Dedifferentiated amniotic fluid mesenchymal stem cell (primary cell): ENCODE data around the gene EMILIN1.
A peak's percentile ranks its signal among the peaks of the same experiment; 100 is the strongest.

Experiments
- DNase-seq: peaks from one replicate; pipeline ENCODE4 v3.0.0-alpha.2; 2016; ENCODE audit errors: extremely low spot score

The EMILIN1 gene

DNA sequence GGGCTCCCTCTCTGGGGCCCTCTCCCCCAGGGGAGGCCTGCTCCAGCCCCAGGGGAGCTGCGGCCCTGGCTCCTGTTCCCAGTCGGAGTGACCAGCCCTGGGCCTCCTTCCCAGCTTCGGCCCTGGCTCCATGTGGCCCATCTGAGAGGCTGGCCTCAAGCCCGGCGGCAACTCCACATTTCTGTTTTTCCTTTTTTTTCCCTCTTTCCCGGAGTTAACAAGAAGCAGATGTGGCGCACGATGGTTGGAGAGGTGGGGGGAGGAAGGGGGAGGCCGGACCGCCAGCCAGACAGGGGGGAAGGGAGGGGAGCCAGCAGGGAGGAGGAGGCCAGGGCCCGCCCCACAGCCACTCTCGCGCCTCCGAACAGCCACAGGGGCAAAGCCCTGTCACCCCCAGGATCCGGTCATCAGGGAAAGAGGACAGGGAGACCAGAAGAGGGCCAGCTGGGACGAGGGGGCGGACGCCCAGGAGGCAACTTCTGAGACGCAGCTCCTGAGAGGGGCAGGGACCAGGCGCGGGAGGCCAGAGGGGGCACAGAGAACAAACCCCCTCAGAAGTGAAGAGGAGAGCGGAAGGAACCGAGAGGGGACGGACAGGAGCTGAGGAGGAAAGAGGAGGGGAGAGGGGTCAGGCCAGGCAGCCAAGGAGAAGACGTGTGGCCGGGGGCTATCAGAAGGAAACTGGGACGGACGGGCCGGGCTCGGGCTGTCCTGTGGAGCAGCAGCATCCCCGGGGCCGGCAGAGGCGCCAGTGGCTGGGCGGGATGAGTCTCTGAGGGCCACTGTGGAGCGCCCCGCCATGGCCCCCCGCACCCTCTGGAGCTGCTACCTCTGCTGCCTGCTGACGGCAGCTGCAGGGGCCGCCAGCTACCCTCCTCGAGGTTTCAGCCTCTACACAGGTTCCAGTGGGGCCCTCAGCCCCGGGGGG, at the start of gene EMILIN1:
TSS of gene EMILIN1 (plus strand) at position 349 of the 928 bp plus-strand sequence. CDS start at position 800, 451 bp downstream.
- peak; percentile 97 for DNase-seq

DNA sequence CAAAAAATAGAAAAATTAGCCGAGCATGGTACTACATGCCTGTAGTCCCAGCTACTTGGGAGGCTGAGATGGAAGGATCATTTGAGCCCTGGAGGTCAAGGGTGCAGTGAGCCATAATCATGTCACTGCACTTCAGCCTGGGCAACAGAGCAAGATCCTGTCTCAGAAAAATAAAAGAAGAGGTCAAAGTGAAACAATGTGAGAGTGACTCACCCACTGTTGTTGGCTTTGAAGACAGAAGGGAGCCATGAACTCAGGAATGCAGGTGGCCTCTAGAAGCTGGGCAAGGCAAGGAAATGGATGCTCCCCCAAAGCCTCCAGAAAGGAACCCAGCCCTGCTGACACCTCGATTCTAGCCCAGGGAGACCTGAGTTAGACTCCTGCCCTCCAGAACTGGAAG, 49.4 kb upstream of the EMILIN1 start:
- no peak for DNase-seq

DNA sequence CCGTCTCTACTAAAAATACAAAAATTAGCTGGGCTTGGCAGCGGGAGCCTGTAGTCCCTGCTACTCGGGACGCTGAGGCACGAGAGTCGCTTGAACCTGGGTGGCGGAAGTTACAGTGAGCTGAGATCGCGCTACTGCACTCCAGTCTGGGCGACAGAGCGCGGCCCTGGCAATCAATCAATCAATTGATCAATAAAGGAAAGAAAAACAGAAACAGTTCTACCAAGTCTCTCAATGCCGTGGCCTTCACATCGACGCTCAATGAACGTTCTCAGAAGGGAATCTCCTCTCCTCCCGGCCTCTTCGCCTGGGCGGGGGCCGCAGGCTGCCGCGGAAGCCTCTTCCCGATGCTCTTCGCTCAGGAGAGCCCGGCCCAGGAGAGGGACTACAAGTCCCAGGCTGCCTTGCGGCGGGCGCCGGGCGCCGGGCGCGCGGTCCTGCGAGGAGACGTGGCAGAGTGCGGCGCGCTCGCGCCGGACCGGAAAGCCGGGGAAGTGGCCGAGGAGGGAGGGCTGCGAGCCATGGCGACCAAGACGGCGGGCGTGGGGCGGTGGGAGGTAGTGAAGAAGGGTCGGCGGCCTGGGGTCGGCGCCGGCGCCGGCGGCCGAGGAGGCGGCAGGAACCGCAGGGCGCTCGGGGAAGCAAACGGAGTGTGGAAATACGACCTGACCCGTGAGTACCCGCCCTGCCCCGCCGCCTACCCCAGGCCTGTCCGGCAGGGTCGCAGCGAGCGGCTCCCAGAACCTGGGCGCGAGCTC, 45.7 kb upstream of the EMILIN1 start, which contains the start of gene TMEM214:
TSS of gene TMEM214 (plus strand) at position 471 of the 758 bp plus-strand sequence. CDS start at position 522, 51 bp downstream.
- peak; percentile 78 for DNase-seq

DNA sequence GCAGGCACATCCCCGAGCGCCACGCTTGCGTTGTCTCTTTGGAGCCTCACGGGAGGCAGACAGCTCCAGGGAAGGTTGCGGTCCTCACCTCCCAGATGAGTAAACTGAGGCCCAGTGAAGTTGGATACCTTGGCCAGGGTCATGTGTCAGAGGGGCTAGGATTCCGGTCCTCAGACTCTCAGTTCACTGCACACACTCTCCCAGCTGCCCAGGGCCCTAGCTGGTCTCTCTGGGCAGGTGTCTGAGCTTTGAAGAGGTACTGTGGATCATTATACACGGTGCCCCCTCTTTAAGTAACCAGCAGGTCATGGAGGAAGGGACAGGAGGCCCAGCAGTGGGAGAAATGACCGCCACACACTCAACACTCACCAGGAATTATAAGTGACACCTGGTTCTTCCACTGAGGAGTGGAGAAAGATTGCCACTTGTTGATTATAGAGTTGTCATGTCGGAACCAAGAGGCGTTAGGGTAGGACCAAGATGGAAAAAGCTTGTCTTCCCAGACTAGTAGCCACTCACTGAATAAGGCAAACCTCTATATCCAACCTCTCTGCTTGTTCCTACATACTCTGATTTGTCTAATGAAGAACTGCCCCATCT, 45.1 kb upstream of the EMILIN1 start:
- DNase-seq = no peak

DNA sequence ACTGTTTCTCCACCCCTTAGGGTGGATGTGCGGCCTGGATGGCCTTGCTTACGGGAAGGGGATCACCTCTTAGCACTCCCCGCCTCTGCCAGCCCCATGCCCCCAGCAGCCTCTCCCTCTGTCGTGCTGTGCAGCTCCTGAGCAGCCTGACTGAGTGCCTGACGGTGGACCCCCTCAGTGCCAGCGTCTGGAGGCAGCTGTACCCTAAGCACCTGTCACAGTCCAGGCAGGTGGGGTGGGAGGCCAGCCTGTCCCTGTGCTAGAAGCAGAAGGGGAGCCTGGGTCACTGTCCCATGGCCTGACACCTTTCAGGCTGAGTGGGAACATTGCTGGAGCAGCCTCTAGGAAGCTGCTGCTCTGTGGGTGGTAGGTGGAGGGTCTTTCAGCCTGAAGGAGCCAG, 40.4 kb upstream of the EMILIN1 start:
- no peak for DNase-seq

DNA sequence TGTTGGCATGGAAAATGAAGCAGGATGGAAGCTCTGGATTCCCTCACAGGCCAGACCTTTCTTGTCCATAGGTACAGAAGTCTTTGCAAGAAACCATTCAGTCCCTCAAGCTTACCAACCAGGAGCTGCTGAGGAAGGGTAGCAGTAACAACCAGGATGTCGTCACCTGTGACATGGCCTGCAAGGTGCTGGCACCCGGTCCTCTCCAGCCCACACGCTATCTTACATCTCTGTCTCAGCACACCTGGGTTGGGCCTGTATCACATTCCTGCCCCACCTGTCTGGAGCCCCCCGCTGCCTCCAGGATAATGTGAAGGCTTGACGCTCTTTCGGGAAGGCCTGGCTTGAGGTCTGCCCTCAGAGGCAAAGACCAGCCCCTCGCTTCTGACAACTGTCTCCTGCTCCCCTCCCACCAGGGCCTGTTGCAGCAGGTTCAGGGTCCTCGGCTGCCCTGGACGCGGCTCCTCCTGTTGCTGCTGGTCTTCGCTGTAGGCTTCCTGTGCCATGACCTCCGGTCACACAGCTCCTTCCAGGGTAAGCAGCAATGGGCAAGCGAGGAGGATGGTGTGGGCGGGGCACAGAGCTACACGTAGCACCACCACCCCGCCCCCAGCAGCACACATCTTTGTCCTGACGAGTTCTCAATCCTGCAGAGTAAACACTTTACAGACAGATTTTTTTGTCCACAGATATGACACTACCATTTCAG, 39.6 kb upstream of the EMILIN1 start:
- DNase-seq = no peak

DNA sequence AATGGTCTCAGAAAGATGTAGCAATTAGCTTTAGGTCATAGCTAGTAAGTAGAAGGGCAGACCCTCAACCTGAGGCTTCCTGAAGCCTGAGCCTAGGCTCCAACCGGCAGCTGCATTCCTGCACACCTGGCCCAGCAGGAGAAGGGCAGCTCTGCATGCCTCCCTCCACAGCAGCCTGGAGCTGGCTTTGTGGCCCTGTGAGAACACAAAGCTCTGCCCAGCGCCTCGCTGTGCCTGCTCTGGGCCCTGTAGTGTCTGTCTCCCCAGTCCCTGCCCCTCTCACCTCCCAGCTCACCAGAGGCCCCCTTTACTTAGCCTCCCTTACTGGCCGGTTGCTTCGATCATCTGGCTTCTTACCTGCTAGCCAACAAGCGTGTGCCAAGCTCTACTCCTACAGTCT, 39.0 kb upstream of the EMILIN1 start:
- no peak for DNase-seq

DNA sequence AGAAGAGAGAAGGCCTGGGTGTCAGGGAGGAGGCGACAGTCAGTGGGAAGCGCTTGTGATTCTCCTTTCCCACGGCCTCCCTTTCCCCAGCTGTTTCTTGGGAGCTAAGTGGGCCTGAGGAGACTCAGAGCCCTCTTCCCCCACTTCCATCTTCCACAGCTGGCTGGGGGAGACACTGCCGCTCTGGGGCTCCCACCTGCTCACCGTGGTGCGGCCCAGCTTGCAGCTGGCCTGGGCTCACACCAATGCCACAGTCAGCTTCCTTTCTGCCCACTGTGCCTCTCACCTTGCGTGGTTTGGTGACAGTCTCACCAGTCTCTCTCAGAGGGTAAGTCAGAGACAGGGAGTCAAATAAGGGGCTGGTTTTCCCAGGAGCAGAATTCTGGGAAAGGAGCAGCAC, 38.5 kb upstream of the EMILIN1 start:
- DNase-seq = no peak

DNA sequence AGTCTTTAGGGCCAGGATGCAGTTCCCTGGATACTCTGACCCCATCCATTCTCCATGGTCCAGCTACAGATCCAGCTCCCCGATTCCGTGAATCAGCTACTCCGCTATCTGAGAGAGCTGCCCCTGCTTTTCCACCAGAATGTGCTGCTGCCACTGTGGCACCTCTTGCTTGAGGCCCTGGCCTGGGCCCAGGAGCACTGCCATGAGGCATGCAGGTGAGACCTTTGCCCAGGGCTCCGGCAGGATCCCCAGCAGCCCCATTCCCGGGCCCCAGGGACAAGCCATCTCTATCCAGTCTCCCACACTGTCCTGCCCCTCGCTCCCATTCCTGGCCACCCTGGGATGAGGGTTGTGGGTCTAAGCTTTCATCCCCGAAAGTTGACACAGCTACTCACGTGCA, 38.1 kb upstream of the EMILIN1 start:
- no peak for DNase-seq

DNA sequence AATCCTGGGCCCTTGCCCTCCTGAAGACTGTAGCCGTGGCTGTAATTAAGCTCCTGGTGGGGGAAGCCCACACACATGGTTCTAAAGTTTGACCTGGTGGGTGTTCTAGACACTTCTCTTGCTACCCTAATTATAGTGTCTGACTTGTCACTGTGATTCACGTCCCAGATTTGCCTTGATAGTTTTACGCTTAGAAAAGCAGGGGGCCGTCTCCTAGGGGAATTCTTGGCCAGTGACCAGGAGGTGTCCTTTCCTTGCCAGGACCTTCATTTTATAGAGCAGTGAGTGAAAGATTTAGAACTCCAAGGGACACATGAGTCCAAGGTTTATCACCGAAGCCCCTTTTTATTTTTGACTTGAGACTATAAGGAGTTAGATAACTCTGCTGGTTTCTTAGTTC, 36.7 kb upstream of the EMILIN1 start:
- DNase-seq = no peak

DNA sequence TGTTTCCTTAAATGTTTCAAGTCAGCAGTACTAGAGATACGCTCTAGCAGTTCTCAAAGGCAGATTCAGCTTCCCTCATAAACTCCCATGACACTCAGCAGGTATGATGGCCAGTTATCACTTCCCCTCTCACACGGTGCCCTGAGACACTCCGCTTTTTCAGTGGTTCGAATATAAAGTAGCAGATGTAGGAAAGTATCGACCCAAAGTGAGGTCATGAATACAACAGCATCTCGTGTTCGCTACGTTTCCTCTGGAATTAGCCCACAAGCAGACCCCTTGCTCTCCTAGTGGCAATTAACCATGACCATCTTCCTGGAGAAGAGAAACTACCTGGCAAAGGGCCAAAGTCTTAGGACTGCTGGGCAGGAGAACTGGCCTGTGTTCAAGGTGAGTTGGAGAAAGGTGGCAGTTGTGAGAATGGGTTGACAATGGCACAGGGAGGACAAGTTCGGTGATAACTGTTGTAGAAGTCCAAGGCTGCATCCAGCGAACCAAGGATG, 36.2 kb upstream of the EMILIN1 start:
- DNase-seq = no peak

DNA sequence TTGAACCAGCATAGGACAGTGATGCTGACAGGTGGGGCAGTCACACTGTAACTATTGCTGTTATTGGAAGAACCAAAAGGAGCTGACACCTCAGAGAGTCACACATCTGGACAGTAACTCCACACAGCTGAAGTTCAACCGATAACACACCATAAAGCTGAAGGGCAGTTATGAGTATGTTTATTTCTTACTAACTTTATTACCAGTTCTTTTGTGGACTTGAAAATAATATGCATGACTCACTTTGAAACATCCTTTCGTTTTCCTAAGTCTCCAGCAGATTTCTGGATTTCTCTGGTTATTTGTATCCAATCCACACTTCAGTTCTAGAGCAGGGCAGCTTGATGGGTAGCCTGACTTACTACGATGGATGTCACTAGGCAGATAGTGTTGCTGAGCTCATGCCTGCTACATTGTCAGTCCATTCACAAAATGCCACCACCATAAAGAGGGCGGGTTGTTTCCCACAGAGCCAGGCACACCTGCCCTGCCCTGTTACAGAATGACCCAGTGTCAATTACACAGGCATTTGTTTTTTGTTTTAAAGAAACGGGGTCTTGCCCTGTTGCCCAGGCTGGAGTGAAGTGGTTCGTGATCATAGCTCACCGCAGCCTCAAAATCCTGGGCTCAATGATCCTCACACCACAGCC, 35.3 kb upstream of the EMILIN1 start:
- DNase-seq = no peak

DNA sequence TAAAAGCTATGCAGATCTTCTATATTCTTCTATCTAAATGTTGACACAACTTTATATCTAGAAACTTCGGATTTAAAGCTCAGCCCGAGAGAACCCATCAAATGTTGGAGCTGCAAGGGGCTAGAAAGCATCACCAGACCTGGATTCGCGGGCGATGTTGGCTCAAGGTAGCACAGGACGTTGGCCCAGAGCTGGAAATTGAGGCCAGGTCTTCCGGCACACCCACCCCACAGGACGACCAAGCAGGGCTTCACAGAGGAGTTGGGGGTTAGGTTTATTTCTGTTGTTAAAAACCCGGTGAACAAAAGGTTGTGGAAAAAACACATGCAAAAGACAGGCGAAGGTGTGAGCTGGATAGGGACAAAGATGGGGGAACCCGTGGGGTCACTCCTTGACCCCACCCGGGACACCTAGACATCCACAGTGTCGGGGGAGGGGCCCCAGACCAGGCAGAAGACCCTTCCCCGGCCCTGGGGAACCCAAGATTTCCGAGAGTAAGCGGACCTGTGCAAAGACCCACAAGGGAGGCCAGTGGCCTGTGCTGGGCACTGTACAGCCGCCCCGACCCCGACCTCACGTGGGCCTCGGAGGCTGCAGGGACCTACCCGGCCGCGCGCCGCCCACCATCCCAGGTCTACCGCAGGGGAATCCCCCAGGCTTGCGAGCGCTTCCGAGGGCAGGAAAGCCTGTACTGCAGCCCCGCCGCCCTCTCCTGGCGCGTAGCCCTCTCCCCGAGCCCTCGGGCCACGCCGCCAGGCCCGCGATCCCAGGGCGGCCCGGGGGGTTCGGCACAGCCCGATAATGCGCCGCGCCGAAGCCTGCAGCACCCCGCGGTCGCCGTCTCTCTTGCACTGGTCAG, 28.8 kb upstream of the EMILIN1 start:
- no peak for DNase-seq

DNA sequence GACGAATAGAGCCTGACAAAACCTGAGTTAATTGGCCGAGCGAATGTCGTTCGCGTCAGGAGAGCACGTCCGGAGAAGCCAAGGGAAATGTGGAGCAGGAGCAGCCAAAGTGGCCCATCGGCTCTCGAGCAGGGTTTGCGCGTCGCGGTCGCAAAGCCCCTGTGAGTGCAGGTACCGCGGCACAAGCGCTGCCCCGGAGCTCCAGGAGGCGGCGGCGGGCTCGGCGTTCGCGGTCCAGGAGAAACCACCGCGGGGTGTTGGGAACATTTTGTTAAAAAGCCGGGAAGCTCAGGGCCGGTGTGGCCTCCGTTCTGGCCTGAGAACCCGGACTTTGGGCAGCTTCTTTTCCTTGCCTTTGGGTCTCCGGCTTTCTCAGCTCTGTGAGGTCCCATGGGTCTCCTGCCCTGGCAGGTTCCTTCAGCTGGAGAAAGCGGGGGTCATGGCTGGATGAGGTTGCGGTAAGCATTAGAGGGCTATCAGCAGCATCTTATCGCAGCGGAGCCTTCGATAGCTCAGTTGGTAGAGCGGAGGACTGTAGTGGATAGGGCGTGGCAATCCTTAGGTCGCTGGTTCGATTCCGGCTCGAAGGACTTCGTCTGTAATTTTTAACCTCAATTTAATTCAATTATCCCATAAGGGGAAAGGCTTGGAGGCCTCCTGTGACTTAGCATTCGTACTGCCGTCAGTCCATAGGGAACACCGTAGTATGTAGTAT, 28.0 kb upstream of the EMILIN1 start:
- DNase-seq = peak; percentile 97

DNA sequence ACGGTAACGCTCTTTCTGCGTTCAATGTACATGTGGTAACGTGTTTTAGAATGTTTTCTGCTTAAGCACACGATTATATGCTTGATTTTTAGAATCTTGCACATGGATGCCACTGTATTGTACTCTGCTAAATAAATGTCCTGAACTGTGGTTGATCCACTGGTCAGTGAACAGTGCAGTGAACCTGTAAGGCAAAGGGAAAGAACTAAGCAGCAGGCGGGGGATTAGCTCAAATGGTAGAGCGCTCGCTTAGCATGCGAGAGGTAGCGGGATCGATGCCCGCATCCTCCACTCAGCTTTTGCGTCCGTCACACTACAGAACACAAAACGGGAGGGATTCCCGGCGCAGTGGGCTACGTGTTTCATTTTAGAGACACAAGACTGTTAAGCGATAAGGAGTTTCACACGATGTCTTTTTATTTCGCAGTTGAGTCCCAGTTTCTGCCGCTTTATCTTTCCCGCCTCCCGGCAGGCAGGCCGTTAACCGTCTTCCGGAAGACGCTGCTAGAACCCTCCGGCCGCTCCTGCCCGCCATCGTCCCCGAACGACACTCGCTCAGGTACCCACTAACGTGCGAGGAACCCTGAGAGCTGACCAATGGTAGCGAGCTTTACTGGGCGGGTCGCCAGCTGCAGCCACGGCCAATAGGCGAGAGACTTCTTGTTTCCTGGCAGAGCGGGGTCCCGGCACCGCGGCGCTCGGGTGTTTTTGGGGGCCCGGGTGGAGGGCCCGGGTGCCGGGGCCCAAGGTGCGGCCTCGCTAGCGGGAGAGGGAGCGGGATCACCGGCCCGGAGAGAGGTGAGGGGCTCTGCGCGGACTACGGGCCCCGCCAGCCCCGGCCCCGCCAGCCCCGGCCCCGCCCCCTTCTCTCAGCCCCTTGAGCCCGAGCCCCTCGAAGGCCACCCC, 27.2 kb upstream of the EMILIN1 start, which contains the start of gene AGBL5:
TSS of gene AGBL5 (plus strand) at position 673 of the 906 bp plus-strand sequence. CDS start 1,291 bp downstream, outside the sequence.
- DNase-seq = peak; percentile 87

DNA sequence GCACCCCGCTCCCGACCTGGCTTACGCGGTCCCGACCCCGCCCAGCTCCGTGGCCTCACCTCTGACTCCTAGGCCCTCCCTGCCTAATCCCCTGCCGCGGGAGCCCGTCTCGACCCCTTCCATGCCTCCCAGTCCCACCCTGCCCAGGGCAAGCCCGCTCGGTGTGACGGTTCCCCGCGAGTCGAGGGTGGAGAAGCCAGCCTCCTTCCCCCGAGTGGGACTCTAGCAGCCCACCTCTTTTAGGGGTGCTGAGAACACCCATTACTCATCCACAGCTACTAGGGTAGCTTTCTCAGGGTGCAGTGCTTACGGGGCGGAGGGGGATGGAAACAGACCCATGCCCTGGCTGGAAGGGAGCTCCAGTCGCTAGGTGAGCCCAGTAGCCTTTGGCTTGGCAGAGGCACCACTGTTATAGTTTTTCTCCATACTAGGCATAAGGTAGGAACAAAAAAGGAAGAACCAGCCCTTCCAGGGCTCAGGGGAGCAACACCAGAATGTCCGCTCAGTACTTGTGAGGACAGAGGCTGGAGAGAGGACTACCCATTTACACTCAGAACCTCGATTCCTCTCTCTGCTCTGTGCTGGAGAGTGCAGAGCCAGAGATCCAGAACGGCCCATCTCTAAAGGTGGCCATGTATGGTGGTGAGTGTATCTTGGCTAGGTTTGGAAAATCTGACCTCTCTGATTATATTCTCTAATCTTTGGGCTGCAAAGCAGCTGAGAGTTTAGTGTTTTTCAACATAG, 26.3 kb upstream of the EMILIN1 start:
- DNase-seq = no peak

DNA sequence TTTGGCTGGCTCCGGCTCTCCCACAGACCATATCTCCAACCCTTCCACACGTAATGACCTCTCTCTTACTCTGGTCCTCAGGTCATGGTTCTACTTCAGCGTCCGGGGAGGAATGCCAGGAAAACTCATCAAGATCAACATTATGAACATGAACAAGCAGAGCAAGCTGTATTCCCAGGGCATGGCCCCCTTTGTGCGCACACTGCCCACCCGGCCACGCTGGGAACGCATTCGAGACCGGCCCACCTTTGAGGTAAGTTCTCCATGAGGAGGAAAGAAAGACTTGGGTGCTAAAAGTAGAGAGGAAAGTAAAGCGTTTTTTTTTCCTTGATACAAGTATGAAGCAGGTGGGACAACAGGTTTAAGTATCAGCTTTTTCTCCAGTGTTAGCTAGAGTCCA, 25.1 kb upstream of the EMILIN1 start:
- DNase-seq = no peak
